Brain microvascular endothelial cell (primary cell): Measurements from ENCODE around the gene PTPN3.

ENCODE experiments used
- DNase-seq: peaks from one replicate; pipeline ENCODE4 v3.0.0-alpha.2; 2020
- H3K27ac ChIP-seq: fragments of 250-450 bp; sonication (Bioruptor Pico); 2 replicates; pipeline ENCODE4 v1.5.1; 2020; ENCODE audit warnings: mild to moderate bottlenecking, moderate library complexity
- H3K27me3 ChIP-seq: fragments of 250-450 bp; sonication (Bioruptor Pico); replicated peaks from 2 replicates; pipeline ENCODE4 v1.5.1; 2020; ENCODE audit warnings: mild to moderate bottlenecking
- H3K36me3 ChIP-seq: fragments of 250-450 bp; sonication (Bioruptor Pico); replicated peaks from 2 replicates; pipeline ENCODE4 v1.5.1; 2020; ENCODE audit warnings: mild to moderate bottlenecking
- H3K4me3 ChIP-seq: 2 replicates; pipeline ENCODE4 v1.5.1; 2011; ENCODE audit warnings: low read depth, mild to moderate bottlenecking, control low read depth, low read length, moderate library complexity
- in situ Hi-C: cut with HindIII; loops from 2 replicates; pipeline ENCODE4 v1.10.0; 2017; ENCODE audit warnings: low sequenced_read_pairs, low pct_ligation_motif_present
- TF ChIP-seq, protein P1 (sequence below): IDR thresholded peaks from 2 replicates; pipeline ENCODE4 v1.5.1; 2011; ENCODE audit warnings: low read depth, mild to moderate bottlenecking, moderate library complexity, low read length, control low read depth, inconsistent platforms; ENCODE audit errors: missing control alignments

PTPN3 gene

DNA sequence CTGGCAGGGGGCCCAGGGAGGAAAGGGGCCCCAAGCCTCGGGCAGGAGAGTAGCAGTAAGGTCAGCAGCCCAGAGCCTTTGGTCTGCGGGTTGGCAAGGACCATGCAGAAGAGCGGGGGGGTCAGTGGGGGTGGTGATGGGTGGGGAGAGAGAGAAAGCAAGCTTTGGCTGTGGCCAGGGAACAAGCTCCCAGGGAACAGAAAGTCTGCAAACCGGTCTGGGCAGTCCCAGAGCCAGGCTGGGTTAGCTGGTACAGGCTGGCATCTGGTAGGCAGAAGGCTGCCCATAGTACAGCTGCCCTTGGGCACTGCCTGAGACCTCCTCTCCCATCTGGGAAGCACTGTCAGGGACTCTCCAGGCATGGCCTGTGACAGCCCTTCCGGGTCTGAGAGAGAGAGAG is 166.8 kb downstream of the PTPN3 start:
- DNase-seq, result no peak
- TF ChIP-seq, protein P1, sequence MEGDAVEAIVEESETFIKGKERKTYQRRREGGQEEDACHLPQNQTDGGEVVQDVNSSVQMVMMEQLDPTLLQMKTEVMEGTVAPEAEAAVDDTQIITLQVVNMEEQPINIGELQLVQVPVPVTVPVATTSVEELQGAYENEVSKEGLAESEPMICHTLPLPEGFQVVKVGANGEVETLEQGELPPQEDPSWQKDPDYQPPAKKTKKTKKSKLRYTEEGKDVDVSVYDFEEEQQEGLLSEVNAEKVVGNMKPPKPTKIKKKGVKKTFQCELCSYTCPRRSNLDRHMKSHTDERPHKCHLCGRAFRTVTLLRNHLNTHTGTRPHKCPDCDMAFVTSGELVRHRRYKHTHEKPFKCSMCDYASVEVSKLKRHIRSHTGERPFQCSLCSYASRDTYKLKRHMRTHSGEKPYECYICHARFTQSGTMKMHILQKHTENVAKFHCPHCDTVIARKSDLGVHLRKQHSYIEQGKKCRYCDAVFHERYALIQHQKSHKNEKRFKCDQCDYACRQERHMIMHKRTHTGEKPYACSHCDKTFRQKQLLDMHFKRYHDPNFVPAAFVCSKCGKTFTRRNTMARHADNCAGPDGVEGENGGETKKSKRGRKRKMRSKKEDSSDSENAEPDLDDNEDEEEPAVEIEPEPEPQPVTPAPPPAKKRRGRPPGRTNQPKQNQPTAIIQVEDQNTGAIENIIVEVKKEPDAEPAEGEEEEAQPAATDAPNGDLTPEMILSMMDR, result no peak
- no peak overlapping the region for H3K27ac ChIP-seq
- H3K4me3 ChIP-seq, result no peak overlapping the region
- no peaks in the 10 kb centered on the region for H3K27me3 ChIP-seq
- in situ Hi-C loops, result no loop called here
- no peaks in the 10 kb centered on the region for H3K36me3 ChIP-seq

DNA sequence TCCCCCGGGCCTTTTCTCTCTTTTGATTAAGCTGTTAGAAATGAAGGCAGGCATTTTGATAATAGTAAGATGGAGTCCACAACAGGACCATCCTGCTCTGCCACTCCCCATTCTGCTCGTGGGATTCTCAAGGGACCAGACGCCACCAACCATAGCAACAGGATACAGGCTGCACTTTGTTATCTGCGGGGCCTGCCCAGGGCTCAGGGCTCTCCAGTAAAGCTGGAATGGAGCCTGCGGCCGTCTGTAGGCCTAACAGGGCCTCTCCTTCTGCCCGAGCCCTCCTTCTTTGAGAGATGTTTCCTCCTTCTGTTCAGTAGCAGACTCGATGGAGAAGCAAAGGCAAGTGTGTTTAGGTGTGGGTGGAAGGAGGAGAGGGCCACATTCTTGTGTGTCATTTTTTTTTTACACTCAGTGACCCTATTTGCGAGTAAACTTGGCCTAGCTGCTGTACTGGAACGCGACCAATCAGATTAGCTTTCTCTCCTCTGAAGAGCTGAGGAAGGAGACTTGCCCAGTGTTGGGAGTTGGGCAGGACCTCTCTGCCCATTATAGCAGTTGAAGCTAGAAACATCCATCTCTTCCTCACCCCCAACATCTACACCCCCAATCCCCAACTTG is 168.4 kb downstream of the PTPN3 start:
- H3K27me3 ChIP-seq, result no peaks in the 10 kb centered on the region
- no peak overlapping the region for H3K4me3 ChIP-seq
- DNase-seq, result no peak
- H3K36me3 ChIP-seq, result no peaks in the 10 kb centered on the region
- TF ChIP-seq, protein P1, result no peak
- H3K27ac ChIP-seq, result no peak overlapping the region
- in situ Hi-C loops, result no loop called here

DNA sequence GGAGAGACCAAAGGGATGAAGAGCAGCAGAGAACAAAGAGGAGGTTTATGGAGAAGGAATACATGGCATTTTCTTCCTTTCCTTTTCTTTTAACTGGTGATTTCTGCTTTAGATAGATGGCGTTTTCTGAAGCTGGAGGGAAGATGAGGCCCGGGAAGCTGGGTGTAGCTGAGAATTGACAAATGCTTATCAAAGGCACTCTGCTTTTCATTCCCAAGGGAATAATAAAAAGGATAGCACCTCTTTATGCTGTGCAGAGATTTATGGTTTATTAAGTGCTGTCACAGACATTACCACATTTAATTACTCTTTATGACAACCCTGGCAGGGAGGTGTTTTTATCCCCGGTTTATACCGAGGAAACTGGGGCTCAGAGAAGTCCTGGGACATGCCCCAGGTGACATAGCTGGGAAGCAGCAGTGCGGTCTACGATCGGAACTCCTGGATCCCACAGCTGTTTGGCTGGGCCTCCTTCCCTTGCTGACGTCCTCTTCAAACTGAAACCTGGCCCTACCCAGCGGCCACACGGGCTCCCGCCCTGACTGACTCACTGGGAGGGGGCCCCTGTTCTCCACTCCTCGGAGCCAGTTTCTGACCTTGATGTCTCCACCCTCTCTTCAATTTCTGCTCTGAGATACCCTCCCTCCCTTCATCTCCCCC is 169.0 kb downstream of the PTPN3 start:
- Histone ChIP-seq H3K36me3 (no peaks in the 10 kb centered on the region), H3K4me3 (no peak overlapping the region), H3K27me3 (no peaks in the 10 kb centered on the region), H3K27ac (no peak overlapping the region)
- no peak for DNase-seq
- in situ Hi-C loops, result no loop called here
- TF ChIP-seq, protein P1, result no peak
